Measurements from ENCODE around the gene TSTD1.
"Not testable (repeated sequence)": the region's sequence is repeated elsewhere in the genome, so short reads cannot be mapped to it uniquely, and the experiment has no call there.

Gene TSTD1

GRCh38 chr1:161033751-161034150 lies 5.0 kb downstream of the TSTD1 start:
- DNase-seq, result peak; percentile 35

- no peak for DNase-seq
These were observed 6.4 kb downstream of the TSTD1 start for GRCh38 chr1:161032409-161032808.

- no peak for DNase-seq
These were observed 6.9 kb downstream of the TSTD1 start for GRCh38 chr1:161031874-161032273.

- DNase-seq, result not testable (repeated sequence)
These were observed 9.3 kb downstream of the TSTD1 start for GRCh38 chr1:161029466-161029865.

DNA sequence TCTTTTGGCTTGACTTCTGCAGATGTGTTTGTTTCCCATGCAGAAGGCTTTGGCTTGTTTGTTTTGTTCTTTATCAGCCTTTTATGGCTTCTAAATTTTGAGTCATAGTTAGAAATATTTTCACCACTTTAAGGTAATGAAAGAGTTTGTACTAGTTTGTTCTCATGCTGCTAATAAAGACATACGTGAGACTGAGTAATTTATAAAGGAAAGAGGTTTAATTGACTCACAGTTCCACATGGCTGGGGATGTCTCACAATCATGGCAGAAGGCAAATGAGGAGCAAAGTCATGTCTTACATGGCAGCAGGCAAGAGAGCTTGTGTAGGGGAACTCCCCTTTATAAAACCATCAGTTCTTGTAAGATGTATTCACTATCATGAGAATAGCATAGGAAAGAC lies 11.8 kb downstream of the TSTD1 start:
- peak; percentile 18 for DNase-seq

DNA sequence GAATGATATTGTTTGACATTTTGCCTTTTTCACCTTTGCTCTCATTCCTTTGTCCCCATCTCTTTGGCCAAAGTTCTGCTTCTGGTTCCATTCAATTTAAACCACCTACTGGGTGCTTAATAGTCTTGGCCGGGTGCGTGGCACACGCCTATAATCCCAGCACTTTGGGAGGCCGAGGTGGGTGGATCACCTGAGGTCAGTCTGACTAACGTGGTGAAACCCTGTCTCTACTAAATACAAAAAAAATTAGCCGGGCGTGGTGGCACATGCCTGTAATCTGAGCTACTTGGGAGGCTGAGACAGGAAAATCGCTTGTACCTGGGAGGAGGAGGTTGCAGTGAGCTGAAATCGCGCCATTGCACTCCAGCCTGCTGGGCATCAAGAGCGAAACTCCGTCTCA lies 16.3 kb downstream of the TSTD1 start:
- DNase-seq, result not testable (repeated sequence)

- DNase-seq, result no peak
These were observed 16.8 kb downstream of the TSTD1 start for GRCh38 chr1:161021970-161022353.

DNA sequence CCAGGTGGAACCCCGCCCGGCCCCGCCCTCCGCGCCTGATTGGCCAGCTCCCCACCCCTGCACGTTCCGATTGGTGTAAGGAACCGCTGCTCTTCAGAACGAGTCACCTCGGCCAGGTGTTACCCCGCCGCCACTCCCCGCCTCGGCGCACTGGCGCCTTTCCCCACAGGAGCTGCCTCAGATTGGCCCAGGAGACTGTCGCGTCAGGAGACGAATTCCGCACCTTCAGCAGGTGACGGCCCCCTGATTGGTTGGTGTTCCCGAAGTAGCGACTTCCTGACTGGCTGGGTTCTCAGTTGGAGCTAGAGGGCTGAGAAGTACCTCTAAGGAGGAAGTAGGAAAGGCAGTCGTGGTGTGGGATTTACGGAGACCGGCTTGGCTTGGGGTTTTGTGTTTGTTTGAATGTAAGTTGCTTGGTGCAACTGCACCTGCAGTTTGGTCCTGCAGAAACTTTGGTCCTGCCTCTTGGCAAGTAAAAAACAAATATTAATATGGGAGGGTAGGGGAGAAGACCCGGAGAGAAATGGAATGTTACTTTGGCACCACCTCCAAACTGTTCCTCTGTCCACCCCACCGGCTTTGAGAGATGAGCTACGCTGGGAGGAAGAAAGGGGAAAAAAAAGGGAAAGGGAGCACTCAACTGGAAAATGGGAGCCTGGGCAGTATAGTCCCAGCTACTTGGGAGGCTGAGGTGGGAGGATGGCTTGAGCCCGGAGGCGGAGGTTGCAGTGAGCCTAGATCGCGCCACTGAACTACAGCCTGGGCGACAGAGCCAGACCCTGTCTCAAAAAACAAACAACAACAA lies 17.4 kb downstream of the TSTD1 start:
- peak; percentile 89 for DNase-seq

- DNase-seq, result peak; percentile 44
These were observed 18.1 kb downstream of the TSTD1 start, which contains the start of gene F11R for GRCh38 chr1:161020509-161021164. F11R (minus strand) TSS chr1:161021152; CDS start chr1:161021073, 79 bp downstream.

- no peak for DNase-seq
These were observed 18.8 kb downstream of the TSTD1 start for GRCh38 chr1:161019751-161020495.

GRCh38 chr1:161019111-161019660 lies 19.6 kb downstream of the TSTD1 start:
- DNase-seq, result not testable (repeated sequence)

GRCh38 chr1:161018631-161018930 lies 20.2 kb downstream of the TSTD1 start:
- DNase-seq, result no peak

GRCh38 chr1:161017756-161018630 lies 20.8 kb downstream of the TSTD1 start:
- no peak for DNase-seq

- DNase-seq, result not testable (repeated sequence)
These were observed 21.6 kb downstream of the TSTD1 start for GRCh38 chr1:161017181-161017580.

- DNase-seq, result not testable (repeated sequence)
These were observed 22.1 kb downstream of the TSTD1 start for GRCh38 chr1:161016683-161017082.

DNA sequence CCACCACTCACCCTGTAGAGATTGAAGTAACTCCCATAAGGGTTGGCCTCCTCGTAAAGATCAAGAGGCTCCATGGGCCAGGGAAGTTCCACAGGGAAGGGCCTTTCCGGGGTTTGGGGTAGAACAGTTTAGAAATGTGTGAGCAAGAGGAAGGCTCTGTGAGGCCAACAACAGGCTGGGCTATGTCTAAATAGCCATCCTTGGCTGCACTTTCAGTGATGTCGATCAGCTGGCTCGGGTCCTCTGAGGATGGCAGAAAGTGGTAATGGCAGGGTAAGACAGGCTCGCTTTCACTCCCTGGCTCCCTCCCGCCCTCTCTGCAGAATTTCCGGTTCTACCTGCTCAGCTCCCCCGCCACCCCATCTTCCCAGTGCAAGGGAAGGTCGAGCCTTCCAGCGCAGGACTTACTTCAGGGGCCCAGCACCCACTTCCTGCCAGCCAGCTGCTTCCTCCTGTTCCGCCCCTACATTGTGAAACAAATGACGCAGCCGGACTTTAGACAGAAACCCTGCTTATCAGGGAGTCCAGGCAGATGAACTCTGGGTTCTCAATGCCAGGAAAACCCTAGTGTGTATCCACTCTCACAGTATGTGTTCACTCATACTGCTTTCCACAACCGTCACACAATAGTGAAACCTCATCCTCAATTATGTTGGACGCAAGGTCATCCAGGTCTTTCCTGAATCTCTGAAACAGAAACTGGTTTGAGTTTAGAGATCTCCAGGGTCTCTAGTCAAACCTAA lies 25.1 kb downstream of the TSTD1 start:
- peak; percentile 80 for DNase-seq

DNA sequence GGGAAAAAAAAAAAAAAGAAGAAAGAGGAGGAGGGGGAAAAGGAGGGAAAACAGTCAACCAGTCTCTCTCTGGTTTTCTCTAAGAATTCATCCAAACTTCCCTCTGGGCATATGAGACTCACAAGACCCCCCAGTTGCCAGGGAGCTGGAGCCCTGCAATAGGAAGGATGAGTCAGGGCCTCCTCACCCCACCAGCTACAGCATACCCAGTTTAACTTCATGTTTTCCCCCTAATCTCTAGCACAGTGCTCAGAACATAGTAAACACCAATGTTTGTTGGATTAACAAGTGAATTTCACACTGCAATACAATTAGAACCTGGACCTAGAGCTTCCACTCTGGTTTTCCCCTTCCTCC lies 25.7 kb downstream of the TSTD1 start:
- DNase-seq, result no peak

DNA sequence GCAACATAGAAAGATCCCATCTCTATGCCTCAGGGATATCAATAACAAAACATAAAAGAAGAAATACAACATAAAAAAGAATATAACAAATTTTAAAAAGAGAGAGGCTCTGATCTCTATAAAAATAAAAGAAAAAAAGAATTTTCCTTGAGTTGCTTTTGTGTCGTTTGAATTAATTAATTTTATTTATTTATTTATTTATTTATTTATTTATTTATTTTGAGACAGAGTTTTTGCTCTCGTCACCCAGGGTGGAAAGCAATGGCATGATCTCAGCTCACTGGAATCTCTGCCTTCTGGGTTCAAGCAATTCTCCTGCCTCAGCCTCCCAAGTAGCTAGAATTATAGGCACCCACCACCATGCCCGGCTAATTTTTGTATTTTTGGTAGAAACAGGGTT lies 26.3 kb downstream of the TSTD1 start:
- no peak for DNase-seq

- no peak for DNase-seq
These were observed 29.1 kb downstream of the TSTD1 start for GRCh38 chr1:161009602-161010211.

- DNase-seq, result no peak
These were observed 29.8 kb downstream of the TSTD1 start for GRCh38 chr1:161008869-161009510.

GRCh38 chr1:161007369-161007768 lies 31.4 kb downstream of the TSTD1 start:
- no peak for DNase-seq

Measured in stimulated activated CD4-positive, alpha-beta T cell treated with anti-CD3 and anti-CD28 coated beads, Interleukin-15, amount 100 ng/mL, for 24 hours (primary cell).